HG03196 (cell line): ENCODE data around the gene GLRA1.

Experiments used
- ATAC-seq: cut with Tn5 transposase; IDR thresholded peaks from one replicate; pipeline ENCODE4 v1.9.1; 2021; ENCODE audit not compliant: unreplicated experiment

GLRA1 gene

DNA sequence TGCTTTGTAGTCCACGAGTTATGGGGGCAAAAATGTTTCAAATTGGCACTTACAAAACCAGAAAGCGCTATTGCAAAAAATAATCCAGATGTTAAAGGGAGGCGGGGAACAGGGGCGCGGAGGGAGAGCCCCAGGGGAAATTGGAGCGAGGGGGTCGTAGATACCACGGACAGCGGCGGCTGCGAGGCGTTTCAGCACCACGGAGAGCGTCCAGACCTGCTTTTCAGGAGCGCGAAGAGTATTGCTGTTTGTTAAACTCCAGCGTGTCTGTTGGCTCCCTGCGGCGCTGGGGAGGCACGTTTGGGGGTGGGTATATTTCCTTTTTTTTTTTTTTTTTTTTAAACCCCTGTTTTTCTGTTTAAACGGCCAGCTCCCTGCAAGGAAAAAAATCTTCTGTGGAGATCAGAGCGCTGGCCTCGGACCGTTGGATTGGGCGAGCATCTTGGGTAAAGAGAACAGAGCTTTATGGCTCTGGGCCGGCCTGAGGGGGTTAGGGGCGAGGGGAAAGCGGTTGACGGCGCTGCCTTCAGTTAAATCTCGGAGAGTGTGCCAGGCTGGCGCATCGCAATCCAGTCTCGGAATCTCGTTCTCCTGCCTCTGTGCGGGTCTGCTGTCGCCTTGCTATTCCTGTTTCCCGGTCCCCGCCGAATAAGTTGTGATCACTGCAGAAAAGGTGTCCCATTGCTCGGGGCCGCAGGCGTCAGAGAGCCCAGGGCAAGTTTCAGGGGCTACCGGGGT, at the start of gene GLRA1:
Gene GLRA1, minus strand, starts transcription at position 288 of the 738 bp plus-strand sequence. CDS start 302 bp downstream, outside the sequence.
- no peak for ATAC-seq

DNA sequence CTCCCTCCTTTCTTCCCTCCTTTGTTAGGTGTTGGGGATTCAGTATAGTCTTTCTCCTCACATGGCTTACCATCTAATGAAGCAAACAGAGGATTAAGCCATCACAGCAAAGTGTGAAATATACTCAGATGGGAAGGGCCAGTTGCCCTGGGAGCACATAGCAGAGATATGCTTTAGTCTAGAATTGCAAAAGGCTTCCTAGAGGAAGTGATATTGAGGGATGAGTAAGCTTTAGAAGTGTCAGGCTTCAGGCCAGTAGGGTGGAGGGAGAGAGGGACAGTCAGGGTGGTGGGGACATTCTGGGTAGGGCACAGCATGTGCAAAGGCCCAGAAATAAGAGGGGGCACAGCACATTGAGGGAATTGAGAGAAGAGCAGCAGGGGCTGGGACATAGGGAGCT, 46.2 kb upstream of the GLRA1 start:
- ATAC-seq: no peak

DNA sequence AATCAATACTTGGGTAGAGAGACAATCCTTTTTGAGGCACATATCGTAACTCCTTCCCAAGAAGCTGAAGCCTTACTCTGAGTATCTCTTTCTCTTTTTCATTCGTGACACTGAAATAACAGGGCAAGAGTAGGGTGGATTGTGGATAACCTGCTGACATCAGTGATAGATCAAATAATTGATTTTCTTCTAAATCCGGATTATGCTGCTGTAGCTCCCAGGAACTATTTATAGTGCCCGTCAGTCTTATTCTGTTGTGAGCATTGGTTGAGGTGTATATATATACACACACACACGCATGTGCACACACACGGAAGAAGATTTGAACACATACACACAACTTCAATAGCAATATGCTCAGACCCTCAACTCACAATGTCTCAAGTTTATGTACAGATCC, 43.2 kb upstream of the GLRA1 start:
- ATAC-seq: no peak

DNA sequence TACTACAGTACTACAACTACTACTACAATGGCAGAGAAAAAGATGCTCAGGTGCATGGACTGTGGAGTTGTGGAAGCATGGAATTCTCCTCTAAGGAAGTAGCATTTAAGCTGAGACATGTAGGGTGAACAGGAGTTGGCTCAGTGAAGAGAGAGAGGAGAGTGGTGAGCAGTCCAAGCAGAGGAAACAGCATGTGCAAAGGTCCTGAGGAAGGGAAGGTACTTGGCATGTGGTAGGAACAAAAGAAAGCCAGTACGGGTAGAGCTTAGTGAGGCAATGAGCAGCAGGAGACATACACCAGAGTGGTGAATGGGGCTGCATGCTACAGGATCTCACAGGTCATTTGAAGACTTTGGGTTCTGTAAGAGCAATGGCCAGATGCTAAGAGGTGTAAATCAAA, 41.4 kb upstream of the GLRA1 start:
- no peak for ATAC-seq

DNA sequence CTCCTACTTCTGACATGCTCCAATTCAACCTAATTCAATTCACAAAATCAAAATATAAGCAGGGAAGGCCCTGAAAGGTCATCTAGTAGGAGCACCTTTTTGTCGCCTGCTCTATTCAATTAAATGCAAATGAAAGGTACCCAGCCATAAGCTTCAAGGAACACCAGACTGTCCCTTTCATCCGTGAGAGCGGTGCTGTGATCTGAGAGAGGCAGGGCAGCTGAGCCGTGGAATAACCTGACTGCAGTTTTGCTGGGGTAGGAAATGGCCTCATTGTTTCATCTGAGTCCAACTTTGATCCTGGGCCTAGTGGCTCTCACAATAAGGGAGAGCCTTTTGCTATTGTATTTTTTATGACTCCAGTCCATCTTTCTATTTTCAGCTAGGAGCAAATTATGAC, 39.8 kb upstream of the GLRA1 start:
- no peak for ATAC-seq

DNA sequence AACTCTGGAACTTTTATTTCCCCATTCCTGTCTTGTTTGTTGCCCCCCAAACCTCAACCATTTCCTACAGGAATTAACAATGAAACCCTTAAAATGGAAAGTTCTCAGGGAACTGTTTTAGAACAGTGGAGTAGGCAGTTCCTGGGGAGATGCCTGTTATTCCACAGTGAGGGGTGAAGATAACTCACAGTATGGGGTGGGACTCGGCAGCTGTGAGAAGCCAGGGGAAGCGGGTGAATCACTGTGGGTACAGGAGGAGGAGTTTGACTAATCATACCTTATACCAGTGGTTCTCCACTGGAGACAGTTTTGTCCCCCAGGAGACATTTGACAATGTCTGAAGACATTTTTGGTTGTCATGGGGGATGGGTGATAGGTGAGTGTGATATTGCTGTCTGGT, 36.9 kb upstream of the GLRA1 start:
- no peak for ATAC-seq

DNA sequence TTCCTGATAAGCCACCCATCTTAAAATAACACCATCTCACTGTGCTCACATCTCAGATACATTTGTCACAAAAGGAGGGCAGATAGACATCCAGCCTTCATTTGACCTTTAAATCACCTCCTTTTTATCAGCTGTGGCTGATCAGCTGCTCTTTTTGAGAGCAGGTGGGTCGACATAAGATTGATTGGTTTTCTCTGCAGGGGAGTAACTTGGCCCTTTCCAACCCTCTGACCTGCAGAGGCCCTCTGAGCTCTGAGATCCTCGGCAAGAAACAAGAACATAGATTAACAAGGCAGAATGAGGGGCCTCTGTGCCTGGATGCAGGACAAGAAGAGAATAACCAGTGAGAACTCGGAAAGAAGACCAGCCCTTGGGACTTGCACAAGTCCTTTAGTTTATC, 33.5 kb upstream of the GLRA1 start:
- ATAC-seq: no peak

DNA sequence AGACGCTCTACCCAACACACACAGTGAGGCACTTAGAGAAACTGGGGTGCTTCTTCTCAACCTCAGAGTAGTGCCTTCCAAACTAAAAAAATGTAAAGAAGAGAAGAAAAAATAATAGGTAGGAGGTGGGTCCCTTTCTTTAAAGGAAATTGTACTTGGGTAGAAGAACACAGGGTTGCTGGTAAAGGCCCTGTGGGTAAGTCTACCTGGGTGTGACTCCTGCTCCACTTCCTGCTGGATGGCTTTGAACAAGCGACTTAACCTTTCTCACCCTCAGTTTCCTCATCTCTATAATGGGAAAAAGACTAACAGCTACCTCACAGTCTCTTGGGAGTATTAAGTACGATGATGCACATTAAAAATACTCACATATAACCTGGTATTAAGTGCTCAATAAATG, 32.1 kb upstream of the GLRA1 start:
- no peak for ATAC-seq

DNA sequence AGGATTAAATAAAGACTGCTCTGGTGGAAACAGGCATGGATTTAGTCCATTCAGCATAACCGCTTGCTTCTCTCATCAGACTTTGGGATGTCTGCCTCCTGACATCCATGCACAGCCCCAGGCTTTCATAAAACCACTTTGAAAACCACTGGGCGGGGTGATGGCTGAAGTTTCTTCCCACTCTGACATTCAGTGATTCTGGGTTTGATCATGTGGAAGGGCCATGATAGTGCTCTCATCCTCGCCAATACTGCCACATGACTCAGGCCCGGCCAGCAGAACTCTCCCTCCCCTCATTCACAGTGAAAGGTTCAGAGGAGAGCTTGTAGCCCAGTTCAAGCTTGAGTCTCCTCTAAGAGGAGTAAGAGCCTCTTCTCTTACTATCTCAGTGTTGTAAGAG, 29.6 kb upstream of the GLRA1 start:
- no peak for ATAC-seq

DNA sequence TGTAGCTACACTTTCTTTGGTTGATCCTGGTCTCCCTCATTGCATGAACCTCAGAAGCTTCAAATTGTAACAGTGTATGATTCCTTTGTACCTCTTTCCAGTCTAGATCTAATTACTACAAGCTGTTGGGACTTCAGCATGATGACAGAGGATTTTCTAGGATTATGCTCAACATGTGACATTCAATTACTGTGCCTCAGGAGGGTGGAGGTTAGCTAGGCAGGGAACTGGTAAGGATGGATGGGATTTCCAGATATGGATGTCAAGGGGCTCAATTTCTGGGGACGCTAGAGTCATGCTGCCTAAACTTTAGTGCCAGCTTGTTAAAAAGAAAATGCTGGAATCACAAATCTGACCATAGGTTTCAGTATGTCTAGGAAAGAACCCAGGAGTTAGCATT, 29.2 kb upstream of the GLRA1 start:
- ATAC-seq: no peak

DNA sequence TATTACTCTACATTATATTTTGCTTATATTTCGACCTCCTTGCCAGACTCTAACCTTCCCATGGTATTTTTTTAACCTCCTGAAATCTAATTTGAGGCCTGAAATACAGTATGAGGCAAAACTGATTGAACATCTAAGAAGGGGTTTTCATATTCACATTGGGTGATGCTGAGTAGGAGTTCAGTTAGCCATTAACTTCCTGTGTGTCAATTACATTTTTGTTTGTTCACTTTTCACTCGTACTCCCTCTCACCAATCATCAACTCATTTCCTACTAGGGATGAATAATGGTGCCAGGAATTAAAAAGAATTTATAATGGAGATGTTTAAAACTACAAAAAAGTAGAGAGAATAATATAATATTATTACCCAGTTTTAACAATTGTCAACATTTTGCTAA, 27.6 kb upstream of the GLRA1 start:
- ATAC-seq: no peak

DNA sequence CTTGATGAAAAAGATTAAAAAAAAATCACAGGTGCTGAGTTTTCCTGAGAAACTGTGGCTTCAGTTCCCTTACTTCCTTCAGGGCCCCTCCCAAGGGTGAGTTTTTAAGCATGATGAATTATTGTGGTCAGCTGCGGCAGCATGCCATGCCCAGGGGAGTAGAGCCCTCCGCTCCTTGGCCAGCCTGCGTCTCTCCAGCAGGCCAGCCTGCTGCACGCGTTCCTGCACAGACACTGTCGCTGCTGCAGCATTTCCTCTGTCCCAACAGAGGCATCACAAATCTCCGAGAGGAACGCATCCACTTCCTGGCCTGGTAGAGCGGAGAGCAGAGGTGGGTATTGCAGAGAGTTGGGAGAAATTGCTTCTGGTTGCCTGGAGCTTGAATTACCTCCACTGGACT, 26.1 kb upstream of the GLRA1 start:
- ATAC-seq: no peak

DNA sequence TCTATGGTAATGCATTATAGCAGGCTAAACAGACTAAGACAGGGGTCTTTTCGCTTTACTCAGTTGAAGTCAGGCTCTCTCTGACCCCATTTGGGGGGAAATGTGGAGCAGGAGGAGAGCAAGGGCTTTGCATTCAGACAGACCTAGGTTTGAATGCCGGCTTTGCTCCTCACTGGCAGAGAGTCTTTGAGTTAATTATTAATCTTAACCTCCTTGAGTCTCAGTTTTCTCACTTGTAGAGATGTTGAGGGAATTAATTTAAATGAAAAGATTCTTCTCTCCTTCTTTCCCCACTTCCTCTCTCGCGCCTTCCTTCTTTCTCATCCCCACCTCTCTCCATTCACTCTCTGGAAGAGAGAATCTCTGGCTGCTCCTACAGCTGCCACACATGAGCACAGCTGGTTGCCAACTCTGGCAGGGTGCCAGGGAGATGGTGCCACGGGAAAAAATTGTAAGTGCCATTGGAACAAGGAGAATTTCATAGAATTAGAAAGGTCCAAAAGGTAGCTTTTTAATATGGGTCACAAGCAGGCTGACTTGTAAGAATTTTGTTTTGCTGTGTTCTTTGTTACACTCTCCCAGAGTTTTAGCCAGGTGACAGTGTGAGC, 25.2 kb upstream of the GLRA1 start:
- ATAC-seq: no peak

DNA sequence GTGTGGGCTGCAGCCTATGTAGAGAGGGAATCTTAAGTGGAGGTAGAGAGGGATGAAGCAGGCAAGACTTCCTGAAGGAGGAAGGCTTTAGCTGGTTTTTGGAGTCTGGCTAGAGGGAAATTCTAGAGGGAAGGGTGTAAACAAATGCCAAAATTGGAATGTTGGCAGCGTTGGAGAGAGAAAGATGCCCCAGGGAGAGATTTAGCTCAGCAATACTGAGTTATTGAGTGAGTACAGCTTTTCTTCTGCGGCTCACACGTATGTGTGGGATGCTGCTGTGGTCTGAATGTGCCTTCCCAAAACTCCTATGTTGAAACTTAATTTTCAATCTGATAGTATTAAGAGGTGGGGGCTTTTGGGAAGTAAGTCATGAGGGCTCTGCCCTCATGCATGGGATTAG, 24.5 kb upstream of the GLRA1 start:
- no peak for ATAC-seq

DNA sequence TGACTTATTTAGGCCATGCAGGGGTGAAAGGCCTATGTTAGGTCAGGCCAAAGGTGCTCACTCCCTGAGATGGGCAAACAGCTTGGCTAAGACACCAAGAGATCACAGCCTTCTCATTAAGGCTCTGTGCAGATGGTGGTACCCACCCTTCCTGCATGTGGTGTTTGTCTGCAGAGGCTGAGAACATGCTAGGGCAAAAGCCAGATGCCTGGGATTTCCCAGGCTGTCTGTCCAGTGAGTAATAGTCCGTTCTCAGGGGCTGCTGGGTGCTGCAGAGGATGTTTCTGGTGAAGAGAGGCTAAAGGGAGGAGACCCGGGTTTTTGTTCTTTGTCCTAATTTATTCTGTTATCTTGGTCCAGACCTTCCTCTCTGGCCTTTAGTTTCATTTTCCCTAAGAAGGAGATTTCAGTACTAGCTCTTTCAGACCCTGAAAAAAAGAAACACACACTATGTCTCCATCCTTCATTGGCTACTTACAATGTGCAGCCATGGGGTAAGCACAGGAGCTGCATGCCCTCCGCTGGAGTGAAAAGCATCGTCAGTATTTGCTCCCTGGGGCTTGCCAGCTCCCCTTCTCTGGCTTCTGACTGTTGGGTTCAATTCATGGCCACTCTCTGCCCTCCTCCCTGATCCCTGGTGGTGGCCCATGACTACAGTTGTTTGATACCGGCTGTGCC, 23.4 kb upstream of the GLRA1 start:
- no peak for ATAC-seq

DNA sequence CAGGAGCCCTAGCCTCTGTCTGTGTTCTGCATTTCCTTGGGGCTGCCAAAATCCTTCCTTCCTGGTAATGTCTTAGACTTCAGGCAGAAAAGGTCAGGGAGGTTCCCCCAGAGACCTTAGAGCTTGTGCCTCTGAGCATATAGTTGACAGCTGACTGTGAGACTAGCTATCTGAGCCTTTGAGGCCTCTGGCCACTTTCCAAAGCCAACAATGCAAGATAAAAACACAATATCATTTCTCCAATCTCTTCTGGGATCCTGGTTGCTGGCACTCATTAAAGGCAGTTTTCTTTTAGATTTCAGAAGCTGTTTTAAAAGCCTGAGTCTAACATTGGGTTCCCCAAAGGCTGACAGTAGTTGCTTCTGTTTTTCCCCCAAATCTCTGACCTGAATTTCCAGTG, 13.2 kb upstream of the GLRA1 start:
- ATAC-seq: no peak

DNA sequence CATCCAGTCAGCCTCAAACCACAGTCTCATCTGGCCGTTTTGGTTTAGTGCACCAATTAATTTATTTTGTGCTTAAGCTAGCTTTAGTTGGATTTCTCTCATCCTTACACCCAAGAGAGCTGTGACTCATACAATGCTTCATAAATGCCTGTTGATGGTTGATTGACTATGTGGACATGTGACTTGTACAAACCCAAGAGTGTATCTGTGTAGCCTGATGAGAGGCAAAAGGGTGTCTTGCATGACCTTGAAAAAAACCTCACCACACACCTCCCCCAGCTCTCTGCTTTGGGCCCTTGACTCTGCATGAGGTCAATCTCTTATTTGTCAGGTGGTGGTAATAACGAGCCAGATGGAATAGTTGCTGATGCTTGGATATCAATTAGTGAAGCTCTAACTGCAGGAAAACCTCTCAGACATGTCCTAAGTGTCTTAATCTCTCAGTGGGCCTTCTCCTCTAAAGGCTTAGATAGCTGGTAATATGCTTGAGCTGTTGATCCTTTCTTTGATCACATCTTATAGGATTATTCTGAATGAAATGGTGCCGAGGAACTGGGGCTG, 10.6 kb upstream of the GLRA1 start:
- ATAC-seq: no peak

DNA sequence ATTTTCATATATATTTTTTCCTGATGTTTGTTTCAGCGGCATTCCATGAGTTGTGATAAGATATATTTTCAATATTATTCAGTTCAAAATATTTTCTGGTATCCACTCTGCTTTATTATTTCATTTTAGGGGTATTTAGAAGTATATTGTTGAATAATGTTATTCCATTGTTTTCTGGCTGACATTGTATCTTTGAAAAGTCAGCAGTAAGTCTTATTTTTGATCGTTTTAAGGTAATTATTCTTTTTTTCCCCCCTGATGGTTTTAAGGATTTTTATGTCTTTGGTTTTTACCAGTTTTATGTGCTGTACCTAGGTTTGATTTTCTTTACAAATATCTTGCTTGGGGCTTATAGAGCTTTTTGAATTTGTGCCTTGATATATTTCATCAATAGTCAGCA, 6.6 kb upstream of the GLRA1 start:
- ATAC-seq: no peak

DNA sequence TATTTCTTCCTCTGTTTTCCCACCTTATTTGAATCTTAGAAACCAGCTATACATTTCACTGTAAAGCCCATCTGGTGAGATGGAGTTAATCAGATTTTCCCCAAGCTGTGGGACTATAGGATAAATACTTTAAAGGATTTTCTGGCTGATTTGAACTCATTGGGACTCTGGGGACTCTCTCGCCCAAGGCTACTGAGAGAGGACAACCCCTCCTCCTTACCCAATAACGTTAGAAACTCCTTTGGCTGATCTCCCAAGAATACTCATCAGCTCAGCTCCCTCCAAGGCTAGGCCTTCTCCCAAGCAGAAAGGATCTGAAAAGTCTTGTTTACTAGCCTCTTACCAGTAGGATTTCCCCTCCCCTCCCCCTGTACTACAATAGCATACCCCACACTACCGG, 1.5 kb upstream of the GLRA1 start:
- ATAC-seq: no peak

DNA sequence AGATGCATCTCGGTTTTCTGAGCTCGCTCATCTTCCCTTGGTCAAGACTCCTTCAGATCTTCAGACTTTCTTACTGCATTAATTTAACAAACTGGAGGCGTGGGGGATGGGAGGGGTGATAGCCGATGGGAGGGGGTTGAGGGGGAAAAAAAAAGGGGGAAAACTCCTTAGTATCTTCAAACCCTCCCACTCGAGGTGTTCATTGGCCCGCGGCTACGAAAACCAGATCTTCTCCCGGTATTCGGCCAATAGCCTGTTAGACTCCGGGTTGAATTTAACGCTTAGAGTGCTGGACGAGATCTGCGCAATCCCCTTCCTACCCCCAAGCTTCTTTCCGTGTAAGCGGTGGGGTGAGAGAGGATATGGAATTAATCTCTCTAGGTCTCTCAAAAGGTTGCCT, 689 bp upstream of the GLRA1 start:
- ATAC-seq: no peak

DNA sequence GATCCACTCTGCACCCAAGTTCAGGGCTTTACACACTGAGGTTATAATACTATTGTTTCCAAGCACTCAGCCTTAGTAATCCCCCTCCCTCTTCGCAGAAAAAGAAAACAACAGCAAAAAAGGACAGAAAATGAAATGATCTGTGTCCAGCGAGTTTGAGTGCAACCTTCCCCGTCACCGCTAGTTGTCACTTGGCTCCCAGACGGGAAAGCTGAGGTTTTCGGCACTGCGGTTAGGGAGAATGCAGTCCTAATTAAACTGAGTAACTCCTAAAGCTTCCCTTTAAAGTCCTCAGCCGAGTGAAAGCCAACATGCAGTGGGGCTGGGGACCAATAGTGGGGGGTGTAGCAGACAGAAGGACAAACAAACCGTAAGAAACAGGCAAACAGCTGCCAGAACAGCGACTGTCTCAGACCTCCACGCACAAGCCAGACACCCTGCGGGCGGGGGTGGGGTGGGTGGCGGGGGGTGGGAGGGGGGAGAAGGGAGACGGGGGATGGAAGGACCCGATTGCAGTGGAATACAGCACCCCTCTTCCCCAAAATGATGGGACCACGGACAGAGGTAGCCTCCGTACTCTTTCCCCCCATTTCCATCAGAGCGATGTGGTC, 680 bp downstream of the GLRA1 start:
- ATAC-seq: no peak

DNA sequence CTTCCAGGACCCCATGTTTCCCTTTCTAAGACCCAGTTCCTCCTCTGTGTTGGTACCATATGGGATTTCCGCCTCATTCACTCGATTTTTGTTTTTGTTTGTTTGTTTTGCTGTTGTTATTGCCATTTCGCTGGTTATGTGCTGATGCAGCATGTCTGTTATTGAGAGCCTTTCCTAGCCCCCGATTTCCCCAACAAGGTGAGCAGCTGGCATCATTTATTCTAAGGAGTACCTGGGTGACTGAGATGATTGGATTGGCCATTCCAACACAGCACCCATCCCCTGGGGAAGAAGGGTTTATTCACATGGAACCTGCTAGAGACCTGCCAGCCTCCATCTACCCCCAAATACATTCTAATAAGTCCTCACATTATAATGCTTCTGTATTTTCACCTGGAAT, 2.7 kb downstream of the GLRA1 start:
- ATAC-seq: no peak
